ENCODE data around the gene SYN1. TPM values are rescaled to one million over a fixed set of nuclear protein-coding genes. Genes with fewer than 3 reads are reported as not detected.

The SYN1 gene
- total and polyA plus RNA-seq, 10 donors: 0.10 to 1.2 (median 0.61) TPM

DNA sequence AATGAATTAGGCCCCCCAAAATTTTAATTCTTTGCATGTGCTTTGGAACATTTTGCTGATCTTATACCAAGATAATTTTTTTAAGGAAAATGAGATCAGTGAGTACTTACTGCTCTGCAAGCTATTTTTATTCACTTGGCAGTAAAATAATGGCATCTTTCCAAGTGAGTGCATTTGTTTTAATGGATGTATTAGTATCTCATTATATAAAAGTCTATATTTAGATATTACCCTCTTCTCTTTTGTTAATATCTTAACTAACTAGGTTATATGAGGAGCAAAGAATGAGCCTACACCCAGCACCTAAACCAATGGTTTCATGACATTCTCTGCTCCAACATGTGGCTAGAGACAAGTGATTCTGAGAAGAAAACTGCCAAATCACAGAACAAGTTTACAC, 79.8 kb downstream of the SYN1 start:
- H3K4me3 ChIP-seq: no peak overlapping the region
- DNase-seq: no peak
- no peak overlapping the region for H3K27ac ChIP-seq
- H3K9me3 ChIP-seq: no peaks in the 10 kb centered on the region
- H3K4me1 ChIP-seq: no peaks in the 10 kb centered on the region
- TF ChIP-seq POLR2A (IDR thresholded peaks at IDR 0.05): no peak
- TF ChIP-seq, protein P1, sequence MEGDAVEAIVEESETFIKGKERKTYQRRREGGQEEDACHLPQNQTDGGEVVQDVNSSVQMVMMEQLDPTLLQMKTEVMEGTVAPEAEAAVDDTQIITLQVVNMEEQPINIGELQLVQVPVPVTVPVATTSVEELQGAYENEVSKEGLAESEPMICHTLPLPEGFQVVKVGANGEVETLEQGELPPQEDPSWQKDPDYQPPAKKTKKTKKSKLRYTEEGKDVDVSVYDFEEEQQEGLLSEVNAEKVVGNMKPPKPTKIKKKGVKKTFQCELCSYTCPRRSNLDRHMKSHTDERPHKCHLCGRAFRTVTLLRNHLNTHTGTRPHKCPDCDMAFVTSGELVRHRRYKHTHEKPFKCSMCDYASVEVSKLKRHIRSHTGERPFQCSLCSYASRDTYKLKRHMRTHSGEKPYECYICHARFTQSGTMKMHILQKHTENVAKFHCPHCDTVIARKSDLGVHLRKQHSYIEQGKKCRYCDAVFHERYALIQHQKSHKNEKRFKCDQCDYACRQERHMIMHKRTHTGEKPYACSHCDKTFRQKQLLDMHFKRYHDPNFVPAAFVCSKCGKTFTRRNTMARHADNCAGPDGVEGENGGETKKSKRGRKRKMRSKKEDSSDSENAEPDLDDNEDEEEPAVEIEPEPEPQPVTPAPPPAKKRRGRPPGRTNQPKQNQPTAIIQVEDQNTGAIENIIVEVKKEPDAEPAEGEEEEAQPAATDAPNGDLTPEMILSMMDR (IDR thresholded peaks at IDR 0.05 in 8 of 11, conservative IDR thresholded peaks at IDR 0.05 in 3 of 11): no peak
- no peak for TF ChIP-seq POLR2AphosphoS5 (IDR thresholded peaks at IDR 0.05)
- H3K27me3 ChIP-seq (replicated peaks in 1 of 7): no peaks in the 10 kb centered on the region
- intact Hi-C loops (cut with DNase I; ENCODE audit: low total_unique reads): no loop called here
- no peaks in the 10 kb centered on the region for H3K36me3 ChIP-seq

DNA sequence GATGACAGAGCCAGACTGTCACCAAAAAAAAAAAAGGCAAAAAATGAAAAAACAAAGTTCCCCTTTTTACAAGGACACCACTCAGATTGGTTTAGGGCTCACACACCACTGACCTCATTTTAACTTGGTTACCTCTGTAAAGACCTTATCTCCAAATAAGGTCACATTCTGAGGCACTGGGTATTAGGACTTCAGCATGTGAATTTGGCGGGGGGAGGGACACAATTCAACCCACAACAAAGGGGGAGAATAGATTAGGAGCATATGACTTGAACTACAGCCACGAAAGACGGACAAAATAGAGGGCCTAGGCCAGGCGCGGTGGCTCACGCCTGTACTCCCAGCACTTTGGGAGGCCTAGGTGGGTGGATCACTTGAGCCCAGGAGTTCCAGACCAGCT, 89.6 kb downstream of the SYN1 start:
- Histone ChIP-seq H3K27me3 (replicated peaks in 1 of 7) (no peaks in the 10 kb centered on the region), H3K36me3 (no peaks in the 10 kb centered on the region), H3K27ac (no peak overlapping the region), H3K9me3 (no peaks in the 10 kb centered on the region), H3K4me1 (no peaks in the 10 kb centered on the region), H3K4me3 (no peak overlapping the region)
- DNase-seq: no peak
- TF ChIP-seq, protein P1 (IDR thresholded peaks at IDR 0.05 in 8 of 11, conservative IDR thresholded peaks at IDR 0.05 in 3 of 11): no peak
- TF ChIP-seq POLR2A (IDR thresholded peaks at IDR 0.05) (no peak), POLR2AphosphoS5 (IDR thresholded peaks at IDR 0.05) (no peak)
- intact Hi-C loops (cut with DNase I; ENCODE audit: low total_unique reads): no loop called here
- WGBS, 5 donors: 81 to 100% (median 87%) methylated on average over 1 to 6 of the region's 6 CpGs

DNA sequence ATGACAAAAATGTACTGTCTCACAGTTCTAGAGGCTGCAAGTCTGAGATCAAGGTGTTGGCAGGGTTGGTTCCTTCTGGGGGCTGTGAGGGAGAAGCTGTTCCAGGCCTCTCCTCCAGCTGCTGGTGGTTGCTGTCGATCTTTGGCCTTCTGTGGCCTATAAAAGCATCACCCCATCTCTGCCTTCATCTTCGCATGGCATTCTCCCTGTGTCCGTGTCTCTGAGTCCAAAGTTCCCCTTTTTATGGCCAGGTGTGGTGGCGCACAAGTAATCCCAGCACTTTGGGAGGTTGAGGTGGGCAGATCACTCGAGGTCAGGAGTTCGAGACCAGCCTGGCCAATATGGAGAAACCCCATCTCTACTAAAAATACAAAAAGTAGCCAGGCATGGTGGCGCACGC, 90.1 kb downstream of the SYN1 start:
- Histone ChIP-seq H3K4me1 (no peaks in the 10 kb centered on the region), H3K27ac (no peak overlapping the region), H3K27me3 (replicated peaks in 1 of 7) (no peaks in the 10 kb centered on the region), H3K4me3 (no peak overlapping the region), H3K9me3 (no peaks in the 10 kb centered on the region), H3K36me3 (no peaks in the 10 kb centered on the region)
- WGBS, 5 donors: 70 to 92% (median 86%) methylated on average over 2 to 8 of the region's 8 CpGs
- intact Hi-C loops (cut with DNase I; ENCODE audit: low total_unique reads): loop anchor here (10.0 kb wide), 1 partner anchor 335 kb away; the partner anchor contains the start of gene UBA1
- no peak for DNase-seq
- TF ChIP-seq POLR2AphosphoS5 (IDR thresholded peaks at IDR 0.05) (no peak), POLR2A (IDR thresholded peaks at IDR 0.05) (no peak)
- TF ChIP-seq, protein P1 (IDR thresholded peaks at IDR 0.05 in 8 of 11, conservative IDR thresholded peaks at IDR 0.05 in 3 of 11): no peak

DNA sequence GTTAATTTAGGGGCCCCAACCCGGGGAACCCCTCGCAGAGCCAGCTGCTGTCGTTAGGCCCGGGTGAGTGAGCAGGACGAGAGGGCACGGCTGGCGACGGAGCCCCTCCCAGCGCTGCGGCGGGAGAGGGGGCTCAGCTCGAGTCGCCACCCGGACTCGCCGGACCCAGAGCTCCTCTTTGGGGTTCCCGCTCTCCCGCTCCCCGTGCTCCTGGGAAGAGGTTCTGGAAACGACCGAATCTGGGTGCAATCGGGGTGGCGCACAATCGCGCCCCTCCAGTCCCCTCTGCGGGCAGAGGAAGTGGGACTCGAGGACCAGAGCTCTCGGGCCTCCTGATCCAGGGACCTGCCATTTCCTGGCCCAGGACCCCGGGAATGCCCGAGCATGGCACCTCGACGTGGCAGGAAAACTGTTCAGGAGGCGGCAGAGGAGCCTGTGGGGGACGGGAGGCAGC, 95.9 kb downstream of the SYN1 start:
- no peak for DNase-seq
- intact Hi-C loops (cut with DNase I; ENCODE audit: low total_unique reads): loop anchor here (10.0 kb wide), 1 partner anchor 329 kb away; the partner anchor contains the start of gene UBA1
- Histone ChIP-seq H3K27me3 (replicated peaks in 1 of 7) (peaks cover 0 to 4% (median 0%) of the 10 kb centered on the region in 7 donors), H3K4me3 (peak overlapping the region; percentile 28 to 74 (median 46)), H3K36me3 (no peaks in the 10 kb centered on the region), H3K9me3 (peaks cover 0 to 19% (median 0%) of the 10 kb centered on the region in 8 donors), H3K4me1 (peaks cover 0 to 10% (median 5%) of the 10 kb centered on the region in 6 donors), H3K27ac (peak overlapping the region in 4 of 8 donors; percentile 8 to 63 (median 42))
- 2 to 29% (median 4%) methylated on average over 6 to 34 of the region's 34 CpGs for WGBS, 5 donors
- TF ChIP-seq POLR2A (IDR thresholded peaks at IDR 0.05): no peak
- TF ChIP-seq, protein P1 (IDR thresholded peaks at IDR 0.05 in 8 of 11, conservative IDR thresholded peaks at IDR 0.05 in 3 of 11): peak in 5 of 11 experiments; percentile 6 to 49 (median 22)
